ENCODE measurements around the gene XRN1.
"Not testable (repeated sequence)": the region's sequence is repeated elsewhere in the genome, so short reads cannot be mapped to it uniquely, and the experiment has no call there.

The XRN1 gene

DNA sequence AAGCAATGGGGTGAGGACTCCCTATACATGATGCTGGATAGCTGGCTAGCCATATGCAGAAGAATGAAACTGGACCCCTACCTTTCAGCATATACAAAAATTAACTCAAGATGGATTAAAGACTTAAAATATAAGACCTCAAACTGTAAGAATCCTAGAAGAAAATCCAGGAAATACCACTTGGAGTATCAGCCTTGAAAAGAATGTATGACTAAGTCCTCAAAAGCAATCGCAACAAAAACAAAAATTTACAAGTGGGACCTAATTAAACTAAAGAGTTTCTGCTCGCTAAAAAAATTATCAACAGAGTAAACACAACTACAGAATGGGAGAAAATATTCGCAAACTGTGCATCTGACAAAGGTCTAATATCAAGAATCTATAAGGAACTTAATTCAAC is 94.3 kb downstream of the XRN1 start:
- TF ChIP-seq ZFX (IDR thresholded peaks at IDR 0.05) = no peak
- TF ChIP-seq, protein P1, sequence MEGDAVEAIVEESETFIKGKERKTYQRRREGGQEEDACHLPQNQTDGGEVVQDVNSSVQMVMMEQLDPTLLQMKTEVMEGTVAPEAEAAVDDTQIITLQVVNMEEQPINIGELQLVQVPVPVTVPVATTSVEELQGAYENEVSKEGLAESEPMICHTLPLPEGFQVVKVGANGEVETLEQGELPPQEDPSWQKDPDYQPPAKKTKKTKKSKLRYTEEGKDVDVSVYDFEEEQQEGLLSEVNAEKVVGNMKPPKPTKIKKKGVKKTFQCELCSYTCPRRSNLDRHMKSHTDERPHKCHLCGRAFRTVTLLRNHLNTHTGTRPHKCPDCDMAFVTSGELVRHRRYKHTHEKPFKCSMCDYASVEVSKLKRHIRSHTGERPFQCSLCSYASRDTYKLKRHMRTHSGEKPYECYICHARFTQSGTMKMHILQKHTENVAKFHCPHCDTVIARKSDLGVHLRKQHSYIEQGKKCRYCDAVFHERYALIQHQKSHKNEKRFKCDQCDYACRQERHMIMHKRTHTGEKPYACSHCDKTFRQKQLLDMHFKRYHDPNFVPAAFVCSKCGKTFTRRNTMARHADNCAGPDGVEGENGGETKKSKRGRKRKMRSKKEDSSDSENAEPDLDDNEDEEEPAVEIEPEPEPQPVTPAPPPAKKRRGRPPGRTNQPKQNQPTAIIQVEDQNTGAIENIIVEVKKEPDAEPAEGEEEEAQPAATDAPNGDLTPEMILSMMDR (conservative IDR thresholded peaks at IDR 0.05) = no peak

DNA sequence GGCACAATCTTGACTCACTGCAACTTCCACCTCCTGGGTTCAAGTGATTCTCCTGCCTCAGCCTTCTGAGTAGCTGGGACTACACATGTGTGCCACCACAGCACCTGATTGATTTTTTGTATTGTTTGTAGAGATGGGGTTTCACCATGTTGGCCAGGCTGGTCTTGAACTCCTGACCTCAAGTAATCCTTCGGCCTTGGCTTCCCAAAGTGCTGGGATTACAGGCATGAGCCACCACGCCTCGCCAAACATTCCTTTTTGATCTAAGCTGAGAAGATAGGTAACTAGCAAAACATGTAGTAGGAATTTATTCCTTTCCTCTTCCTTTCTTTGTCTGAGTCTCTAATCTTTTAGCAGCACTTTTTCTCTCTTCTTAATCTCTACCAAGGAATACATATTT is 95.1 kb downstream of the XRN1 start:
- H3K27ac ChIP-seq = not testable (repeated sequence)

More for the DNA sequence above, 94.3 kb downstream of the XRN1 start:
- no peak overlapping the region for H3K27ac ChIP-seq

DNA sequence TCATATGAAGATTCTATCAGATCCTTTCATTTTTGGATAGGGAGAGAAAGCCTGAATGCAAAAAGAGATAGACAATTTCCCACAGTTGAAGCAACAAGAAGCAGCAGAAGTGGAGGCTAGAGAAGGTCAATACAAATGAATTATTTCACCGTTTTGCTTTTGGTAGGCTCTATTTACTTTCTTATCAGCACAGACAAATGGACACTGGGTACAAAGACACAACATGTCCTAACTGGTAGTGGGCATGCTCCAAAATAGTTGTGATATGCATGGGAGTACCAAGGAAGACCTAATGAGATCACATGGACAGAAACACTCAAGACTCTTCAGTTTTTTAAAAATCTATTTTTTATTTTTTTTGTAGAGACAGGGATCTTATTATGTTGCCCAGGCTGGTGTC is 99.4 kb downstream of the XRN1 start:
- H3K27ac ChIP-seq = no peak overlapping the region

DNA sequence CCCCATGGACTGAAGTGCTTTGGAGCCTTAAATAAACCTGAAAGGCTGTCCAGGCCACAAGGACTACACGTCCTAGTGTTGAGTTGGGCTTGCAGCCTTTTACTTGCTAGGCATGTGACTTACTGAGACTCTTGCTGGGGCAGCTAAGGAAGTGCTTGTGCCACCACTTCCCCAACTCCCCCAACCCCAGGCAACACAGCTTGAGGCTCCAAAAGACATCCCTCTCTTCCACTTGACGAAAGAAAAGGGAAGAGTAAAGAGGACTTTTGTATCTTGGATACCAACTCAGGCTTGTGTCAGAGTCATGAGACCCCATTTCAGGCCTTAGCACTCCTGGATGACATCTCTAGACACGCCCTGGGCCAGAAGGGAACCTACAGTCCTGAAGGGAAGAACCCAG is 109.8 kb downstream of the XRN1 start:
- no peak for TF ChIP-seq ZFX (IDR thresholded peaks at IDR 0.05)
- TF ChIP-seq, protein P1 (conservative IDR thresholded peaks at IDR 0.05) = no peak
- no peak overlapping the region for H3K27ac ChIP-seq

More for the DNA sequence above, 99.4 kb downstream of the XRN1 start:
- TF ChIP-seq, protein P1 (conservative IDR thresholded peaks at IDR 0.05) = no peak
- no peak for TF ChIP-seq ZFX (IDR thresholded peaks at IDR 0.05)

DNA sequence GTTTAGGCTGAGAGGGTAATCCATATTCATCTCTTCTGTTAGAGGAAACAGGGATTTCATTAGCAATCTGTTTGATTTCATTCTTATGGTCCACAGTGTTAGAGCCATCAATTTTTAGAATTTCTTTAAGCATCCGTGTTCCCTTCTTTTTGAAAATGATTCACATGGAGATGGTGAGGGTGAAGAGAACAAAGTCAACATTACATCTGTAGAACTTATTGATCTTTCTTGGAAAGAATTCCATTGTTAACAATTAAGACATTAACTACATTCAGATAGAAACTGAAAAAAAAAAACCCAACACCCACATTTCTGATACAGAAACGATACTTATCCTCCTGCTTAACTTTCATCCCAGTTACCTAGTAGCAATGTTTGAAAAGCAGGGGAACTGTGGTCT is 115.4 kb downstream of the XRN1 start:
- no peak overlapping the region for H3K27ac ChIP-seq
- TF ChIP-seq, protein P1 (conservative IDR thresholded peaks at IDR 0.05) = no peak
- TF ChIP-seq ZFX (IDR thresholded peaks at IDR 0.05) = no peak

DNA sequence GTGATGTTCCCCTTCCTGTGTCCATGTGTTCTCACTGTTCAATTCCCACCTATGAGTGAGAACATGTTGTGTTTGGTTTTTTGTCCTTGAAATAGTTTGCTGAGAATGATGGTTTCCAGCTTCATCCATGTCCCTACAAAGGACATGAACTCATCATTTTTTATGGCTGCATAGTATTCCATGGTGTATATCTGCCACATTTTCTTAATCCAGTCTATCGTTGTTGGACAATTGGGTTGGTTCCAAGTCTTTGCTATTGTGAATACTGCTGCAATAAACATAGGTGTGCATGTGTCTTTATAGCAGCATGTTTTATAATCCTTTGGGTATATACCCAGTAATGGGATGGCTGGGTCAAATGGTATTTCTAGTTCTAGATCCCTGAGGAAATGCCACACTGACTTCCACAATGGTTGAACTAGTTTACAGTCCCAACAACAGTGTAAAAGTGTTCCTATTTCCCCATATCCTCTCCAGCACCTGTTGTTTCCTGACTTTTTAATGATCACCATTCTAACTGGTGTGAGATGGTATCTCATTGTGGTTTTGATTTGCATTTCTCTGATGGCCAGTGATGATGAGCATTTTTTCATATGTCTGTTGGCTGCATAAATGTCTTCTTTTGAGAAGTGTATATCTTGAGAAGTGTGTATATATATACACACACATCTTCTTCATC is 123.4 kb downstream of the XRN1 start:
- H3K27ac ChIP-seq = not testable (repeated sequence)

DNA sequence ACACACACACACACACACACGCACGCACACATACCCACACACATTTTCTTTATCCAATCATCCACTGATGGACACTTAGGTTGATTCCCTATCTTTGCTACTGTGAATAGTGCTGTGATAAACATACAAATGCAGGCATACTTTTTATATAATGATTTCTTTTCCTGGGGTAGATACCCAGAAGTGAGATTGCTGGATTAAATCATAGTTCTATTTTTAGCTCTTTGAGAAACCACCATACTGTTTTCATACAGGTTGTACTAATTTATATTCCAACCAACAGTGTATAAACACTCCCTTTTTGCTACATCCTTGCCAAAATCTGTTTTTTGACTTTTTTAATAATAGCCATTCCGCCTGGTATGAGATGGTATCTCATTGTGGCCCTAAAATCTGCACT is 127.9 kb downstream of the XRN1 start:
- H3K27ac ChIP-seq = no peak overlapping the region
- no peak for TF ChIP-seq ZFX (IDR thresholded peaks at IDR 0.05)
- TF ChIP-seq, protein P1 (conservative IDR thresholded peaks at IDR 0.05) = no peak

DNA sequence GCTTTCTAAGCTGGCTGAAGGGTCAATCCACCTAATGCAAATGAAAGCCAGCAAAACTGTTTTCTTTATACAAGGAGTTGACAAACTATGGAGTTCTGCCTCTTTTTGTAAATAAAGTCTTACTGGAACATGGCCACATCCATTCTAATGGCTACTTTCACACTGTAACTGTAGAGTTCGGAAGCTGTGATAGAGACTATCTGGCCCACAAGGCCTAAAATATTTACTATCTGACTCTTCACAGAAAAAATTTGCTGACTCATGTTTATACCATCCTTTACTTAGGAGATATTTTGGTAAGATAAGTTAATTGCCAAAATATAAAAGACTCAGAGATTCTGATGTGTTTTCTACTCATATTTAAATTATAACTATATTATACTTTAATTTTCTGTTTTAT is 128.7 kb downstream of the XRN1 start:
- no peak for TF ChIP-seq ZFX (IDR thresholded peaks at IDR 0.05)
- TF ChIP-seq, protein P1 (conservative IDR thresholded peaks at IDR 0.05) = no peak
- no peak overlapping the region for H3K27ac ChIP-seq
